NCI-H2196 (cell line): Measurements from ENCODE around the gene DCAF11.
A peak's percentile ranks its signal among the peaks of the same experiment; 100 is the strongest.

Source experiments
- DNase-seq: peaks from one replicate; lab custom pipeline; 2025; ENCODE audit not compliant: unreplicated experiment; lab: John Stamatoyannopoulos, UW

DCAF11 gene

DNA sequence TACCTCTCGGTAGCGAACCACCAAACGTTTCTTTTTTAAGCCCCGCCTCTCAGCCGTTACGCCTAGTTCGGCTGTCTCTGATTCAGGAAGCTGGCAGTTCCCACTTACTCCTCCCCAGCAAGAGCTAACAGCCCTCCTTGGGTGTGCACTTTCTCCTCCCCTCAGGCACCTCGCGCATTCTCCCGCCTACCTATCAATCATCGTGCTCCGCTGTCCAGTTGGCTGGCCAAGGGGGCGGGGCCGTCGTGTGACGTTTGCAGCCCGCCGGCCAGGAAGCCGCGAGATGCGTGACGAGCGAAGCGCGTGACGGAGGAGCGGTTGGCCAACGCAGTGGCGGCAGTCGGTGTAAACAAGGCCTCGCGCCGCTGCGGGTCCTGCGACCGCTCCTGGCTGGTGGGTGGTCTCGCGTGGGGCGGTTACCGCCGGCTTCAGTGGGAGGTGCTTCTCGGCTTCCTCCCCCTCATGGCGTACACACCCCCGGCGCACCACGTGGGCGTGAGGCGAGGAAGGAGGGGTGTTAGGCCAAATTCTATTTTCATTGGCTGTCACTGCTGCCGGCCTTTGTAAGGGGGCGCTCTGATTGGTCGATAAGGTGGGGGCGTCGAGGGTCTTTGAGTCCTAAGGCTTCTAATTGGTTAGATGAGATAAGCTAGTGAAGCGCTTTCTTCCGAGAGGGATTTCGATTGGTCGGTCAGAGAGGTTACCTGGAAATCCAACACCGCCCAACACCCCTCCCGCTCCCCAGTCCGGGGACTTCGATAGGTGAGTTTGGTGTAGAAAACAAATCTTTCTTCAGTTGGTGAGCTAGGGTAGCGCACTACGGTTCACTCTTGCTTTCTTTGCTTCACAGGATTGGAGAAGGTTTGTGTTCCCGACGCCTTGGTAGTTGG lies at the start of gene DCAF11, which contains the start of gene NRL:
Gene DCAF11 (plus strand): TSS at position 246 of the 890 bp plus-strand sequence. CDS start 818 bp downstream, outside the sequence.
Gene NRL (minus strand): TSS at position 418 of the 890 bp plus-strand sequence. CDS start 32,101 bp downstream, outside the sequence.
- DNase-seq = peak; percentile 99

DNA sequence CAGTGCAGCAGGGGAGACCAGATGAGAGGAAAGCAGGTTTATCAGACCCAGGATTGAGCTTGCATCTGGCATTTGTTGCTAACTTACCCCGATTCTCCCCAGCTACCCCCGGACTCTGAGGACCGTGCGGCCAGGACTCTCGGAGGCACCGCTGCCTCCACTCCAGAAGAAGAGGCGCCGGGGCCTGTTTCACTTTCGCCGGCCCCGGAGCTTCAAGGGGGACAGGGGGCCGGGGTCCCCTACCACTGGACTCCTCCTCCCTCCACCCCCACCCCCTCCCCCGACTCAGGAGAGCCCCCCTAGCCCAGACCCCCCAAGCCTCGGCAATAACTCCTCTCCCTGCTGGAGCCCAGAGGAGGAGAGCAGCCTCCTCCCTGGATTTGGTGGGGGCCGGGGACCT lies 49.7 kb upstream of the DCAF11 start:
- DNase-seq = no peak

DNA sequence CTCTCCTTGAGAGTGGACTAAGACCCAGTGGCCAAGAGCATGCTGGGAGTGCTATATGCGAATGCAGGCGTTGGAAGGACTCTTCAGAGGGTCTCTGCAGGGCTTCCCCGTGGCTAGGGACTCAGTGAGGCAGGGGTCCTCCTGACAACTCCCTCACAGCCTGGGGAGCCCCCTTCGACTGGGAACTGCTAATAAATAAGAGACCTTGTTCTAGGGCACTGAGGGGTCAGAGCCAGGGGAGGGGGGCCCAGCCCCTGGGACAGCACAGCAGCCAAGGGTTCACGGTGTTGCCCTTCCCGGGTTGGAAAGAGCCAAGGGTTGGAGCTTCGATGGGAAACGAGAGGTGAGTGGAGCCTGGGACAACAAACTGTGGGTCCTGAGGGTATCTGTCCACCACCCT lies 49.2 kb upstream of the DCAF11 start:
- DNase-seq = no peak

DNA sequence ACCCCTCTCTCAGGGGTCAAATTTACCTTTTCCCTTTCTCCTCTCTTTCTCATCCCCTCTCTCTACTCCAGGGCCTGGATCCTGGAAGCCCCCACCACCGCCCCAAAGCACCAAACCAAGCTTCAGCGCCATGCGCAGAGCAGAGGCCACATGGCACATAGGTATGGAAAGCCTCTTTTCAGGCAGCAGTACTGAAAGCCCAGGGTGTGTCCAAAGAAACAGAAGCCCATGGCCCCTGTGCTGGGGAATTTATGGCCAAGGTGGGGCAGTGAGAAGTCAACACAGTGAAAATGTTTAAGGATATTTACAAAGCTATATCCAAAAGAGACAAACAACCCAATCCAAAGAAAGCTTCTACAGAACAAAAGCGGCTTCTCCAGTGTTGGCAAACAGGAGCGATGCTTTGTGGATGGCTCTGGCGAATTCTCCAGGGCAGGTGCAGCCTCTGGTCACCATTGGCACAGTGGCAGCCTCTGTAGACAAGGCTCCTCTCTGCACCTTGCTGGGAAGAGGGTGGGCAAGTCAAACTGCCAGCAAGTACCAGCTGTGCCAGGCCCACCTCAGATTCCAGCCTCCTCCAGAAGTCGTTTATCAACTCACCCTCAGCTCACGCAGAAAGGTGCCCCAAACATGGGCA lies 48.0 kb upstream of the DCAF11 start:
- no peak for DNase-seq

DNA sequence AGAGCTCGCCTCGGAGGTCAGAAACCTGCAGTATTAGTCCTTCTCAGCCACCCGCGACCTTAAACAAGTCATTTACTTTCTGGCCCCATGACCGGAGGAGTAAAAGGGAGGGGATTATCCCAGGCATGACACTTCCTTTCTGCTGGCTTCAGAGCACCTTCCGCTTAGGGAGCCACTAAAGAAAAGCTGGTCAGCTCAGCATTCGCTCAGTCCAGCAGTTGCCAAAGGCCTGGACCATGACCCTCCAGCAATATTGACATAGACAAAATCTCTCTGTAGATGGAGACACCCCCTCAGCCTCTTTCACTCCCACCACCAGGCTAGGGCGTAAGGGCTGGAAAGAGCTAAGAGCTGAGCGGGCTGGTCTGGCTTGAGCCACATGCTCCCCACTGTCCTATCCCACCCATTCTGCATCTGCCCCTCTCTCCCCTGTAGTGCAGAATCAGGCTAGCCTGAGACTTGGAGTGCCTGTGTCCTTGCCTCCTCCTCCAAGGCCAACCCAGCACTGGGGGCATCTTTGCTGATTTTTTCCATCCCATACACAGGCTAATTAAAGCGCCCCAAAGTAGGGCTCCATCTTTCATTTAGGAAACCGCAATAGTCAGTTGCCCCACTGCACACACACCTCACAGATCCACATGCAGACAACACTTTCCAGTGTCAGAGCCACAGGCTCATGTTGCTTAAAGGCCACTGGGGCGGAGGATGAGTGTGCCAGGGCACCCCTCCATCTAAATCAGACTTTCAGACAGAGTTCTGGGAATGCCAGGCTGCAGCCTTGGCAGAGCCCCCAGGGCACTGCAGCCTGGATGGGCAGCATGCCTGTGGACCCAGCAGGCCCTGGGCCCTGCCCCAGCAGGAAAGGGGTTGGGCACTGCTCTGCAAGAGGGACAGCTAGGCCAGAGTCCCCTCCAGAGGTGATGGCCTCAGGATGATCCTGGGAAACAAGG lies 47.2 kb upstream of the DCAF11 start:
- no peak for DNase-seq

DNA sequence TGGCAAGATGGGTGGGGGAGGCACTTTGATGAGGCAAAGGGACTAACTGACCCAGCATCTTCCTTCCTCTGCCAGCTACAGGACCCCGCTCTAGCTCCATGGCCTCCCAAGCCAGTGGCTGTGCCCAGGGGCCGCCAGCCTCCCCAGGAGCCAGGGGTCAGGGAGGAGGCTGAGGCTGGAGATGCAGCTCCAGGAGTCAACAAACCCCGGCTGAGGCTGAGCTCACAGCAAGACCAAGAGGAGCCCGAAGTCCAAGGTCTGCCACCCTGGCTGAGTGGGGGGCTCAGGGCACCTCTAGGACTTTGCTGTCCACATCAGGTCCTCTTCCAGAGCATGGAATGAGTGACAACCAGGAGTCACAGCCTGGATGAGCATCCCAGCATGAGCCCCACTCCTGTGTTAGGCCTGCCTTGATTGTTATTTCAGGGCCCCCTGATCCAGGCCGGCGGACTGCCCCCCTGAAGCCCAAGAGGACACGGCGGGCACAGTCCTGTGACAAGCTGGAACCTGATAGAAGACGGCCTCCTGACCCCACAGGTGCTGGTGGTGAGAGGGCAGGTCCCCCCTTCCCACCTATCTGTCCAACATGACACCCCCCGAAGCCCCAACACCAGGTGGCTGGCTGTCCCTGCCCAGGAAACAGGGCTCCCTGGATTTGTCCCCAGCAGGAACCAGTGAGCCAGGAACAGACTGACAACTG lies 45.7 kb upstream of the DCAF11 start:
- DNase-seq = no peak

DNA sequence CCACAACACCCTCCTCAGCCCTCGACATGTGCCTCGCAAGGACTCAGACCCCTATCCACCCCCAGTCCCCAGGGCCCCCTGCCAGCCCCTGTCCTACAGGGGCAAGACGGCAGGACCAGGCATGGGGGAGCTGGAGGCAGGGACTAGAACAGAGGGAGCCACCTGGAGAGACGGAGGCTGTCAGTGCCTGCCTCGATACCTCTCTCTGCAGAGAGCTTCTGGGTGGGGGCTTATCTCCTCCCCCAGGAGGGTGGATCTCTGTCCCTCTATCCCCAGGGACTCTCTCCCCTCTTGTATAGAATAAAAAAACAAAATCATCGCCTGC lies 45.2 kb upstream of the DCAF11 start:
- DNase-seq = no peak

DNA sequence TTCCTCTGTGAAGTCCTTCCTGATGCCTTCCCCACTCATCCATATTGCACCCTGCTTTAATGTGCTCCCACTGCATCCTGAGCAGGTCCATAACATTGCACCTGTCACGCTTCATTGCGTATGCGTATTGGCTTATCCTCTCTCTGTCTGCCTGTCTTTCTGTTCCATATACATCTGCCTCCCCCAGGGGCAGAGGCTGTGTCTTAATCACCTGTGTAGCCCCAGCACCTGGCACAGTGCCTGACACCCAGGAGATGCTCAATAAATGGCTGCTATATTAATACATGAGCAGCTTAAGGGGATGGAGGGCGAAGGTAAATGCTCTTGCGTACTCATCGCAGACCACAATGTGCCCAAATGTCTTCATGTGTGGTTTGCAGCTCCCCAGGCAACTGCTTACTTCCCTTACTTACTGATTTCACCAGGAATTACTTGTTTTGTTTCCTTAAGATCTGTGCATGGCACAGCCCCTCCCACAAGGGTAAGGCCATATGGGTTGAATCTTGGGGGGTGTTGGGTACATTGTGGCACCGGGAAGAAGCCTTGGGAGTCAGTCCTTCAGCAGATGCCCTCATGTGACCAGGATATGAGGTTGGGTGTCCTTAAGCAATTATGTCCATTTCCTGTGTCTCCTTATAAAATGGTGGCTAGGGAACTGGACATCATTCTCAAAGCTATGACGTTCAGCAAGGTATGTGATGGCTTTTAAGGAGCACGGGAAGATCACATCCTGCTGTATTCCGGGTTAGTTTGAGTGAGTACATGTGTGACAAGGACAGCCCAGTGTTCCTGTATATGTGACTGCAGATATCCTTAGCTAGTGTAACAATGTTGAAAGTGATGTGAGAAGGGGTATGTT lies 44.1 kb upstream of the DCAF11 start:
- DNase-seq = no peak

DNA sequence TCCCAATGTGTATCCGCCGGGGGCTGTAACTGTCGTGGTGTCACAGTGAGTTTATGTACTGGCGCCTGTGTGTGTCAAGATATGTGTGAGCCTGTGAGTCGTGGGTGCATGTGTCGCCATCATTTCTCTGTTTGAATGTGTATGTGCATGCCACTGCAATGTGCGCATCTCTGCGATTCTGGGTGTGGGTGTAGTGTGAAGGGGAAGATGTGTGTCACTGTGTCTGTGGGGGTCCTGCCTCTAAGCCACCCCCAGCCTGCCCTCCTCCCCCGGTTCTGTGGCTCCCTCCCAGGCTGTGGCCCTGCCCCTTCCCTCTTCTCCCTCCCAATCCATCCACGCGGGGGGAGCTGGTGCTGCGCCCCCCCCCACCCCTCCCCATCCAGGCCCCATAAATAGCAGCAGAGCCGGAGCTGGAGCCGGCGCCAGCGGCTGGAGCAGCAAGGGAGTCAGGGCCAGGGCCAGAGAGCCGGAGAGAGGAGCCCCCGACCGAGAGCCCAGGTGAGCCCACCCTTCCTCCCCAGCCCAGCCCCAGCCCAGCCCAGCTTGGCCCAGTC lies 43.4 kb upstream of the DCAF11 start, which contains the start of gene CPNE6:
Gene CPNE6 (plus strand): TSS at position 419 of the 554 bp plus-strand sequence. CDS start 1,375 bp downstream, outside the sequence.
- no peak for DNase-seq

DNA sequence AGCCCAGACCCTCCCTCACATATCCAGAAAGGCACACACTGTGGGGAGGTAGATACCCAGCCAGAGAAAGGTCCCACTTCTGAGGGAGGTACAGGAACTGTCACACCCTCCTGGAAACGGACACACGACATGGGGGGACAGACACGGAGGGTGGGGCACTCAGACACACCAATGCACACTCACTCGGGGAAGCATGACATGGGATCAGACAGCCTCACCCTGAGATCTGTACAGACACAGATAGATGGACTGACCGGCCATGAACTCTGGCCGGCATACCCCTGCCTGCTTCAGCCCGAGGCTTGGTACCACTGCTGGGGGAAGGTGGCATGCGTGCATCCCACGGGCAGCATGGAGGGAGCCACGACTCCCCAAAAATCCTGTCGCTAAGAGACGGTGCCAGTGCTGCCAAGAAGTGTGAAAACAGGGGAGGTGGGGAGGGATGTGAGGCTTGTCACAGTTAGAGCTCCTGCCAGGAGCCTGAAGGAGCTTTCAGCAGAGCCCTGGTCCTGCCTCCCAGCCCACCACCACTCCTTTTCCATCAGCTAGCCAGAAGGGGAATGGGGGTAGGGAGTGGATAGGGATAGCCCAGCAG lies 42.6 kb upstream of the DCAF11 start:
- DNase-seq = no peak

DNA sequence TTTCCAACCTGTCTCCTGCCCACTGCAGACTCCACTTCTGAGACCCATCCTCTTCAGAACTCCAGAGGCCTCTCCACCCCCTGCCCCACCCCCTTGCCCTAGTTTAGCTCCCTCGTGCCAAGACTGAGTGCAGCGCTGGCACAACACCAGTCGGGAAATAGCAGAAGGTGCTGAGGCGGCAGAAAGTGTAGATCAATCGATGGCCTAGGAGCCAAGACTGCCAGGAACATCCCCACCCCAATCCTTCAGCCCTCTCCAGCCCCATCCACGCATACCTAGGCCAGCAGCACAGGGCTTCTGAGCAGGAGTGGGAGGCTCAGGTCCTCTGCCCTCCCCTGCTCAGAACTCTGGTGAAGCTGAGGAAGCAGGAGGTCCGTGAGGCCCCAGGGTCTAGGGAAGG lies 42.1 kb upstream of the DCAF11 start:
- DNase-seq = no peak

DNA sequence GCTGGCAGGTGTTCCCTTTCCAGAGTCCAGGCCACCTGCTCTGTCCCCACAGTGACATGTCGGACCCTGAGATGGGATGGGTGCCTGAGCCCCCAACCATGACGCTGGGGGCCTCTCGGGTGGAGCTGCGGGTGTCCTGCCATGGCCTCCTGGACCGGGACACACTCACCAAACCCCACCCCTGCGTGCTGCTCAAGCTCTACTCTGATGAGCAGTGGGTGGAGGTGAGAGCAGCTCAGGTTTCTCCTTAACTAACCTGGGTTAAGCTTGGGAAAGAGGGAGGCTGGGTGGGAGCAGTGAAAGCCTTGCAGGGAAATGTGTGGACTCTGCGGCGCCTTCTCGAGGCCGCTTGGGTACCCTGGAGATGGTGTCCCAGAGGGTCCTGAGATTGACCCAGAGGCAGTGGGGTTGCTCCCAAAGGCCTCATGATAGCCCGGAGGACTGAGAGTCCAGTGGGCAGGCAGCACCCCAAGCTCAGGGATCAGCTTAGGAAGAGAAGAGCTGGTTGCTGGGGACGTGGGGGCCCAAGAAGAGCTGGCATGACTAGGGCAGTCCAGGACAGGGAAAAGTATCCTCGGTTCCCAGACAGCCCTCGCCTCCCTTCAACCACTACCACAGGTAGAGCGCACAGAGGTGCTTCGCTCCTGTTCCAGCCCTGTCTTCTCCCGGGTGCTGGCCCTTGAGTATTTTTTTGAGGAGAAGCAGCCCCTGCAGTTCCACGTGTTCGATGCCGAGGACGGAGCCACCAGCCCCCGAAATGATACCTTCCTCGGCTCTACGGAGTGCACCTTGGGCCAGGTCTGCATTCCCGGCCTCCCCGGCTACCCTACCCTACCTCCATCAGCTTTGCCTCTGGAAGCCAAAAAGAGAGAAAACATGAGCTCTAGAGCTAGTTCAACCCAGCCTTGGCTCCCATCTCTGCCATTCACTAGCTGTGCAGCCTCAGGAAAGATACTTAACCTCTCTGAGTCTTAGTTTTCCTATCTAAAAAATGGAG lies 41.4 kb upstream of the DCAF11 start:
- no peak for DNase-seq

DNA sequence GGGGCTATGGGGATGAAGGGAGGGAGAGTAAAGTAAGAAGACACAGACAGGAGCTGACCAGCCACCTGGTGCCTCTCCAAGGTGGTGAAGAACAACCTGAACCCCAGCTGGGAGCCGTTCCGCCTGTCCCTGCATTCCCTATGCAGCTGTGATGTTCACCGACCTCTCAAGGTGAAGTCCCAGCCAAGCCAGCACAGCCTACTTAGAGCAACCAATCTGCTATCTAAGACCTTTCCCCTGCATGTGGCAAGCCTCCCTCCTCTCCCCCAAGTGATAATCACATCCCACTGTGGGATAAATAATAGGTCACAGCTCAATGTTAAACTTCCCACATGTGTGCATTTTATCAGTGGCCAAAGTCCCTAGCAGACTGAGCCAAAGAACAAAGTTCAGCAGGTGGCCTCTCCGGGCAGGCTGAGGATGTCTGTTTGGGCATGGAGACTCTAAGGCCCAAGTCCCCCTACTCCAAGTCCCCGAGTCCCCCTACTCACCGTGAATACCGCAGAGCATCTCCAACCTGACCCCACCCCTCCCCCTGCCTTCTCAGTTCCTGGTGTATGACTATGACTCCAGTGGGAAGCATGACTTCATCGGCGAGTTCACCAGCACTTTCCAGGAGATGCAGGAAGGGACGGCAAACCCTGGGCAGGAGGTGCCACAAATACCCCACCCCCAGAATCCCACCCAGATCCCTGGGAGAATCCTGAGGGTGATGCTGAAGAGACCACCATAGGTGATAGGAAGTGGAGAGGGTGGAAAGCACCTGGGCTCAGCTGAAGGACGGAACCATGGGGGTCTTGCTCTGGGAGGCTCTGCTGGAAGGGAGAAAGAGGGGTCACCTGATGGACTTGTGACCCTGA lies 39.7 kb upstream of the DCAF11 start:
- no peak for DNase-seq

DNA sequence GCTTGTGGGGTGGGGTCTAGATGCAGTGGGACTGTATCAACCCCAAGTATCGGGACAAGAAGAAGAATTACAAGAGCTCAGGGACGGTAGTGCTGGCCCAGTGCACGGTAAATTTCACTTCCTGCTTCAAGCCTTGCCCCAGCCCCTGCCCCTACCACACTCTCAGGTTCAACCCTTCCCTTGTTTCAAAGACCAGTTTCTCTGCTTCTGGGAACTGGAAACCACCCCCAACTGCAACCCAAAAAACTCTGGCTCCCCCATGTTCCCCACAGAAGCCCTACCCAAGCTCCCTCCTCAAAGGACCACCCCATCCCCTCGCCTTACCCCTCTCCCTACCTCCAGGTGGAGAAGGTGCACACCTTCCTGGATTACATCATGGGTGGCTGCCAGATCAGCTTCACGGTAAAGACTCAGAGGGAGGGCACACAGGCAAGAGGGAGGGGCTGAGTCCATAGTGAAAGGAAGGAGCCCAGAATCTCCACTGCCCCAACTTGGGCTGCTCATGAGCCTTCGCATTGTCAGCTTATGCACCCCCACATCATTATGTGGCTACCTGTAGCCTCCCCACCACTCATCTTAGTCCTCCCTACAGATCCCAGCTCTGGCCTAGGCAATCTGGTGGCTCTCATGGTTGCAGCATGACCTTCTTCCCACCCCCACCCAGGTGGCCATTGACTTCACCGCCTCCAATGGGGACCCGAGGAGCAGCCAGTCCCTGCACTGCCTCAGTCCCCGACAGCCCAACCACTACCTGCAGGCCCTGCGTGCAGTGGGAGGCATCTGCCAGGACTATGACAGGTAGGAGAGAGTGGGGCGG lies 38.9 kb upstream of the DCAF11 start:
- DNase-seq = peak; percentile 30

DNA sequence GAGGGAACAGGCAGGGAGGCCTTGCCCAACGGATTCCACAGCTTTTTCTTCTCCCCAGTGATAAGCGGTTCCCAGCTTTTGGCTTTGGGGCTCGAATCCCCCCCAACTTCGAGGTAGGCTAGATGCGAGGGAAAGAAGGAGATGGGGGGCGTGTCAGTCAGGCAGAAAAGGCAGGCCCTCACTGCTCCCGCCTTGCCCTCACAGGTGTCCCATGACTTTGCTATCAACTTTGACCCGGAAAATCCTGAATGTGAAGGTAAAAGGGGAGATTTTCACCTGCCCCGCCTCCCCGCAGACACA lies 38.3 kb upstream of the DCAF11 start:
- DNase-seq = no peak

DNA sequence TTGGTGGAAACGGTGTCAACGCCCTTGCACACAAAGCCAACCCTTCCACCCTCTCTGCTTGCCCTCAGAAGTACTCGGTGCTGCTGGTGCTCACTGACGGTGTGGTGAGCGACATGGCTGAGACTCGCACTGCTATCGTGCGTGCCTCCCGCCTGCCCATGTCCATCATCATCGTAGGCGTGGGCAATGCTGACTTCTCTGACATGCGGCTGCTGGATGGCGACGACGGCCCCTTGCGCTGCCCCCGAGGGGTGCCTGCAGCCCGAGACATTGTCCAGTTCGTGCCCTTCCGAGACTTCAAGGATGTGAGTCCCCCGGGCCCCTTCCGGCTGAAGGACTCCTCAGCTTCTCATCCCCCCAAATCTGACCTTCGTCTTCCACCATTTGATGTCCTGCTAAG lies 37.5 kb upstream of the DCAF11 start:
- DNase-seq = no peak
